Progenitor cell of endocrine pancreas (in vitro differentiated cells): ENCODE data around the gene CALHM3. TPM values are rescaled to one million over a fixed set of nuclear protein-coding genes. Genes with fewer than 3 reads are reported as not detected.

Experiments used
- DNase-seq: peaks from one replicate; pipeline ENCODE4 v3.0.0; 2021; ENCODE audit warnings: low spot score; ENCODE audit not compliant: unreplicated experiment
- H3K27ac Mint-ChIP-seq: 2 replicates; pipeline ENCODE4 v1.8.0; 2021; ENCODE audit warnings: mild to moderate bottlenecking, moderate library complexity, mixed read lengths
- H3K27me3 Mint-ChIP-seq: 2 replicates; pipeline ENCODE4 v1.8.0; 2021; ENCODE audit warnings: mixed read lengths
- H3K36me3 Mint-ChIP-seq: 2 replicates; pipeline ENCODE4 v1.8.0; 2022; ENCODE audit warnings: mixed read lengths; ENCODE audit not compliant: insufficient read depth
- H3K4me1 Mint-ChIP-seq: 2 replicates; pipeline ENCODE4 v1.8.0; 2021; ENCODE audit warnings: low read depth, mixed read lengths
- H3K4me3 Mint-ChIP-seq: 2 replicates; pipeline ENCODE4 v1.8.0; 2021; ENCODE audit warnings: low read depth, mild to moderate bottlenecking, moderate library complexity, mixed read lengths
- H3K9me3 Mint-ChIP-seq: 2 replicates; pipeline ENCODE4 v1.8.0; 2021; ENCODE audit warnings: low read depth, mixed read lengths
- CTCF ChIP-seq: fragments of 200-600 bp; sonication (generic); IDR thresholded peaks from one replicate; pipeline ENCODE4 v1.5.0; 2021; ENCODE audit warnings: antibody characterized with exemption, mild to moderate bottlenecking; ENCODE audit not compliant: unreplicated experiment
- total RNA-seq: library from RNA; stranded (reverse); gene quantifications from 2 replicates; pipeline ENCODE4 v1.2.1, GENCODE V29; 2021

The CALHM3 gene
- total RNA-seq, 1 donor from 2014 or later, result 0.41 TPM

- H3K36me3 Mint-ChIP-seq, result peaks cover 2% of the 10 kb centered on the region
- no peak for TF ChIP-seq CTCF
- H3K9me3 Mint-ChIP-seq, result no peaks in the 10 kb centered on the region
- peak overlapping the region; percentile 78 for H3K4me3 Mint-ChIP-seq
- H3K27ac Mint-ChIP-seq, result no peak overlapping the region
- DNase-seq, result no peak
- H3K4me1 Mint-ChIP-seq, result peaks cover 11% of the 10 kb centered on the region
- H3K27me3 Mint-ChIP-seq, result peaks cover 62% of the 10 kb centered on the region
These were observed 15.2 kb upstream of the CALHM3 start for GRCh38 chr10:103493916-103494877.

- H3K4me3 Mint-ChIP-seq, result peak within 1 kb of the TSS; percentile 78
- no peak for TF ChIP-seq CTCF
- H3K27ac Mint-ChIP-seq, result peak within 1 kb of the TSS; percentile 34
- H3K36me3 Mint-ChIP-seq, result no peaks in the 10 kb centered on the region
- DNase-seq, result no peak
- peaks cover 55% of the 10 kb centered on the region for H3K27me3 Mint-ChIP-seq
- peaks cover 11% of the 10 kb centered on the region for H3K4me1 Mint-ChIP-seq
- no peaks in the 10 kb centered on the region for H3K9me3 Mint-ChIP-seq
These were observed 14.4 kb upstream of the CALHM3 start, which contains the start of gene NEURL1 for GRCh38 chr10:103493362-103493915. Gene NEURL1, plus strand, starts transcription at chr10:103493705. Its CDS starts 683 bp downstream, at chr10:103494388.

- no peaks in the 10 kb centered on the region for H3K36me3 Mint-ChIP-seq
- TF ChIP-seq CTCF, result no peak
- peak overlapping the region; percentile 77 for H3K4me3 Mint-ChIP-seq
- H3K27ac Mint-ChIP-seq, result peak overlapping the region; percentile 34
- H3K4me1 Mint-ChIP-seq, result peaks cover 11% of the 10 kb centered on the region
- H3K27me3 Mint-ChIP-seq, result peaks cover 54% of the 10 kb centered on the region
- no peak for DNase-seq
- H3K9me3 Mint-ChIP-seq, result no peaks in the 10 kb centered on the region
These were observed 13.7 kb upstream of the CALHM3 start for GRCh38 chr10:103492655-103493261.

- Mint-ChIP-seq H3K36me3 (no peaks in the 10 kb centered on the region), H3K4me3 (peak overlapping the region; percentile 77), H3K27me3 (peaks cover 45% of the 10 kb centered on the region), H3K4me1 (peaks cover 11% of the 10 kb centered on the region), H3K9me3 (no peaks in the 10 kb centered on the region), H3K27ac (peak overlapping the region; percentile 40)
- no peak for TF ChIP-seq CTCF
- no peak for DNase-seq
These were observed 12.8 kb upstream of the CALHM3 start for GRCh38 chr10:103491729-103492364.

- H3K9me3 Mint-ChIP-seq, result no peaks in the 10 kb centered on the region
- TF ChIP-seq CTCF, result no peak
- H3K4me1 Mint-ChIP-seq, result peaks cover 11% of the 10 kb centered on the region
- H3K36me3 Mint-ChIP-seq, result no peaks in the 10 kb centered on the region
- no peak overlapping the region for H3K27ac Mint-ChIP-seq
- no peak overlapping the region for H3K4me3 Mint-ChIP-seq
- H3K27me3 Mint-ChIP-seq, result peaks cover 43% of the 10 kb centered on the region
- no peak for DNase-seq
These were observed 11.9 kb upstream of the CALHM3 start for GRCh38 chr10:103490986-103491314.
